H9 (cell line): ENCODE measurements around the gene AGA. TPM values are rescaled to one million over a fixed set of nuclear protein-coding genes. Genes with fewer than 3 reads are reported as not detected.

Experiments
- DNase-seq: peaks from one replicate; pipeline ENCODE4 v3.0.0-alpha.2; 2017
- H2AFZ ChIP-seq: one replicate; pipeline ENCODE4 v1.6.1; 2013; ENCODE audit warnings: mild to moderate bottlenecking, low read length, control low read depth, moderate library complexity
- H2AK5ac ChIP-seq: 2 replicates; pipeline ENCODE4 v1.6.1; 2013; ENCODE audit warnings: low read length, control low read depth, mixed read lengths; ENCODE audit not compliant: insufficient read length
- H2BK120ac ChIP-seq: one replicate; pipeline ENCODE4 v1.6.1; 2013; ENCODE audit warnings: low read depth, mild to moderate bottlenecking, low read length, control low read depth, inconsistent platforms; ENCODE audit not compliant: poor library complexity, severe bottlenecking
- H2BK12ac ChIP-seq: 2 replicates; pipeline ENCODE4 v1.6.1; 2013; ENCODE audit warnings: low read length, control low read depth, mixed read lengths, low read depth; ENCODE audit not compliant: insufficient read length
- H2BK15ac ChIP-seq: 2 replicates; pipeline ENCODE4 v1.6.1; 2013; ENCODE audit warnings: low read depth, low read length, control low read depth
- H2BK20ac ChIP-seq: one replicate; pipeline ENCODE4 v1.6.1; 2013; ENCODE audit warnings: low read depth, mild to moderate bottlenecking, low read length, control low read depth, inconsistent platforms; ENCODE audit not compliant: poor library complexity, severe bottlenecking
- H2BK5ac ChIP-seq: 2 replicates; pipeline ENCODE4 v1.6.1; 2013; ENCODE audit warnings: low read length, control low read depth, mixed read lengths; ENCODE audit not compliant: insufficient read length
- H3K14ac ChIP-seq: 2 replicates; pipeline ENCODE4 v1.6.1; 2013; ENCODE audit warnings: low read length, control low read depth; ENCODE audit not compliant: insufficient read depth
- H3K18ac ChIP-seq: 2 replicates; pipeline ENCODE4 v1.6.1; 2013; ENCODE audit warnings: low read depth, mild to moderate bottlenecking, mixed read lengths, low read length, control low read depth; ENCODE audit not compliant: insufficient read length
- H3K23ac ChIP-seq: 2 replicates; pipeline ENCODE4 v1.6.1; 2013; ENCODE audit warnings: low read length, control low read depth, mixed read lengths, low read depth; ENCODE audit not compliant: insufficient read length
- H3K23me2 ChIP-seq: 2 replicates; pipeline ENCODE4 v1.6.1; 2013; ENCODE audit warnings: low read depth, mild to moderate bottlenecking, mixed read lengths, low read length, control low read depth; ENCODE audit not compliant: insufficient read length, poor library complexity, severe bottlenecking
- H3K27ac ChIP-seq: 2 replicates; pipeline ENCODE4 v1.5.1; 2013; ENCODE audit warnings: low read length, control low read depth, mixed read lengths, low read depth; ENCODE audit not compliant: insufficient read length
- H3K27me3 ChIP-seq: 2 replicates; pipeline ENCODE4 v1.6.1; 2013; ENCODE audit warnings: low read length, control low read depth, inconsistent platforms; ENCODE audit not compliant: insufficient read depth
- H3K4ac ChIP-seq: 2 replicates; pipeline ENCODE4 v1.6.1; 2013; ENCODE audit warnings: low read depth, mild to moderate bottlenecking, control low read depth, inconsistent platforms, low read length, moderate library complexity
- H3K4me1 ChIP-seq: 2 replicates; pipeline ENCODE4 v1.6.1; 2013; ENCODE audit warnings: low read length, control low read depth, inconsistent platforms; ENCODE audit not compliant: insufficient read depth
- H3K4me2 ChIP-seq: 2 replicates; pipeline ENCODE4 v1.6.1; 2013; ENCODE audit warnings: low read length, control low read depth, mixed read lengths; ENCODE audit not compliant: insufficient read length, insufficient read depth
- H3K56ac ChIP-seq: 2 replicates; pipeline ENCODE4 v1.6.1; 2013; ENCODE audit warnings: low read depth, mild to moderate bottlenecking, mixed read lengths, low read length, control low read depth; ENCODE audit not compliant: insufficient read length
- H3K79me1 ChIP-seq: 2 replicates; pipeline ENCODE4 v1.6.1; 2013; ENCODE audit warnings: low read depth, mild to moderate bottlenecking, moderate library complexity, low read length, control low read depth, inconsistent platforms; ENCODE audit not compliant: insufficient read depth, poor library complexity, severe bottlenecking
- H3K79me2 ChIP-seq: 2 replicates; pipeline ENCODE4 v1.6.1; 2013; ENCODE audit warnings: low read length, control low read depth, inconsistent platforms; ENCODE audit not compliant: insufficient read depth
- H3K9ac ChIP-seq: 2 replicates; pipeline ENCODE4 v1.6.1; 2013; ENCODE audit warnings: low read length, control low read depth, mixed read lengths; ENCODE audit not compliant: insufficient read length; ENCODE audit errors: extremely low read depth
- H3K9me3 ChIP-seq: one replicate; pipeline ENCODE4 v1.6.1; 2013; ENCODE audit warnings: low read depth, low read length, inconsistent platforms; ENCODE audit not compliant: control insufficient read depth
- H3T11ph ChIP-seq: one replicate; pipeline ENCODE4 v1.6.1; 2013; ENCODE audit warnings: mild to moderate bottlenecking, low read length, control low read depth, inconsistent platforms
- H4K20me1 ChIP-seq: one replicate; pipeline ENCODE4 v1.6.1; 2013; ENCODE audit not compliant: control insufficient read depth, insufficient read length, insufficient read depth
- H4K5ac ChIP-seq: 2 replicates; pipeline ENCODE4 v1.6.1; 2013; ENCODE audit warnings: low read depth, mild to moderate bottlenecking, mixed read lengths, low read length, control low read depth; ENCODE audit not compliant: insufficient read length
- H4K8ac ChIP-seq: replicated peaks from 2 replicates; pipeline ENCODE4 v1.6.1; 2013; ENCODE audit warnings: low read length, control low read depth, mixed read lengths, low read depth; ENCODE audit not compliant: insufficient read length
- H4K91ac ChIP-seq: 2 replicates; pipeline ENCODE4 v1.6.1; 2013; ENCODE audit warnings: low read depth, mild to moderate bottlenecking, moderate library complexity, mixed read lengths, low read length, control low read depth; ENCODE audit not compliant: insufficient read length
- H3K27ac Mint-ChIP-seq, 3 experiments: 2 replicates in 2 of 3; 3 replicates in 1 of 3; pipeline ENCODE4 v1.8.0; 2020 to 2021; ENCODE audit warnings: mixed read lengths in 3 of 3, mild to moderate bottlenecking in 1 of 3, moderate library complexity in 1 of 3
- H3K27me3 Mint-ChIP-seq: 2 replicates; pipeline ENCODE4 v1.8.0; 2021; ENCODE audit warnings: low read depth, mild to moderate bottlenecking, moderate library complexity, mixed read lengths
- H3K36me3 Mint-ChIP-seq, 3 experiments: 2 replicates in 2 of 3; 3 replicates in 1 of 3; pipeline ENCODE4 v1.8.0; 2020 to 2021; ENCODE audit warnings: low read depth in 3 of 3, mixed read lengths in 3 of 3; ENCODE audit not compliant: insufficient read depth in 1 of 3
- H3K4me1 Mint-ChIP-seq, 2 experiments: 2 replicates each; pipeline ENCODE4 v1.8.0; 2020; ENCODE audit warnings: mixed read lengths in 2 of 2
- H3K4me3 Mint-ChIP-seq, 2 experiments: 2 replicates in 1 of 2; 3 replicates in 1 of 2; pipeline ENCODE4 v1.8.0; 2020 to 2021; ENCODE audit warnings: mild to moderate bottlenecking in 2 of 2, mixed read lengths in 2 of 2, moderate library complexity in 1 of 2
- H3K9me3 Mint-ChIP-seq, 2 experiments: 2 replicates in 1 of 2; 3 replicates in 1 of 2; pipeline ENCODE4 v1.8.0; 2020; ENCODE audit warnings: mild to moderate bottlenecking in 2 of 2, mixed read lengths in 2 of 2, moderate library complexity in 1 of 2
- WGBS: extraction: QIAGEN DNeasy Blood & Tissue Kit; methylation state at CpG from one replicate; pipeline ENCODE4 v1.1.7; 2013; ENCODE audit warnings: missing lambda C conversion rate, low lambda C conversion rate, mixed read lengths; ENCODE audit not compliant: insufficient read length; ENCODE audit errors: extremely low coverage; 5-methylcytosine and 5-hydroxymethylcytosine counted together
- total RNA-seq: library from RNA; stranded (reverse); gene quantifications from 2 replicates; pipeline ENCODE4 v1.2.1, GENCODE V29; 2021
- TF ChIP-seq, protein P1 (sequence below): fragments of 200-600 bp; sonication (generic); conservative IDR thresholded peaks from 3 replicates; pipeline ENCODE4 v1.8.0; 2021; ENCODE audit warnings: antibody characterized with exemption, mild to moderate bottlenecking

The AGA gene
- total RNA-seq, 1 experiment from 2014 or later, result 10.0 TPM

- Histone ChIP-seq H3K79me1 (no peaks in the 10 kb centered on the region), H3K4me2 (no peak overlapping the region), H3K27ac (no peak overlapping the region), H2AK5ac (no peak overlapping the region), H3K56ac (no peak overlapping the region), H2BK15ac (no peak overlapping the region), H3T11ph (no peak overlapping the region), H2BK12ac (no peak overlapping the region), H3K18ac (no peak overlapping the region), H3K14ac (no peak overlapping the region), H3K9me3 (no peaks in the 10 kb centered on the region), H3K4ac (no peak overlapping the region), H3K27me3 (no peaks in the 10 kb centered on the region), H4K5ac (no peak overlapping the region), H2BK120ac (no peak overlapping the region), H4K20me1 (no peaks in the 10 kb centered on the region), H2AFZ (no peak overlapping the region), H2BK5ac (no peak overlapping the region), H2BK20ac (no peak overlapping the region), H3K79me2 (no peaks in the 10 kb centered on the region), H3K23me2 (no peaks in the 10 kb centered on the region), H4K91ac (no peak overlapping the region), H4K8ac (no peak overlapping the region), H3K23ac (no peak overlapping the region), H3K4me1 (no peaks in the 10 kb centered on the region), H3K9ac (no peak overlapping the region)
- no peak for DNase-seq
- H3K4me3 Mint-ChIP-seq, result no peak overlapping the region
- H3K9me3 Mint-ChIP-seq, result peaks cover 0 to 10% of the 10 kb centered on the region in 2 experiments; a peak in 3 of 5 replicates
- WGBS, result no CpG with 5 or more reads among the region's 5 CpGs
- no peaks in the 10 kb centered on the region for H3K27me3 Mint-ChIP-seq
- H3K36me3 Mint-ChIP-seq, result peaks cover 0 to 6% (median 0%) of the 10 kb centered on the region in 3 experiments; a peak in 1 of 7 replicates
- H3K4me1 Mint-ChIP-seq, result peaks cover 19% of the 10 kb centered on the region in 2 experiments
- H3K27ac Mint-ChIP-seq, result peak overlapping the region in 2 of 3 experiments; percentile 19 to 87; a peak in 5 of 7 replicates
- TF ChIP-seq, protein P1, sequence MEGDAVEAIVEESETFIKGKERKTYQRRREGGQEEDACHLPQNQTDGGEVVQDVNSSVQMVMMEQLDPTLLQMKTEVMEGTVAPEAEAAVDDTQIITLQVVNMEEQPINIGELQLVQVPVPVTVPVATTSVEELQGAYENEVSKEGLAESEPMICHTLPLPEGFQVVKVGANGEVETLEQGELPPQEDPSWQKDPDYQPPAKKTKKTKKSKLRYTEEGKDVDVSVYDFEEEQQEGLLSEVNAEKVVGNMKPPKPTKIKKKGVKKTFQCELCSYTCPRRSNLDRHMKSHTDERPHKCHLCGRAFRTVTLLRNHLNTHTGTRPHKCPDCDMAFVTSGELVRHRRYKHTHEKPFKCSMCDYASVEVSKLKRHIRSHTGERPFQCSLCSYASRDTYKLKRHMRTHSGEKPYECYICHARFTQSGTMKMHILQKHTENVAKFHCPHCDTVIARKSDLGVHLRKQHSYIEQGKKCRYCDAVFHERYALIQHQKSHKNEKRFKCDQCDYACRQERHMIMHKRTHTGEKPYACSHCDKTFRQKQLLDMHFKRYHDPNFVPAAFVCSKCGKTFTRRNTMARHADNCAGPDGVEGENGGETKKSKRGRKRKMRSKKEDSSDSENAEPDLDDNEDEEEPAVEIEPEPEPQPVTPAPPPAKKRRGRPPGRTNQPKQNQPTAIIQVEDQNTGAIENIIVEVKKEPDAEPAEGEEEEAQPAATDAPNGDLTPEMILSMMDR, result no peak
These were observed 40.5 kb downstream of the AGA start for GRCh38 chr4:177401658-177402273.
